GM18870 (cell line): ENCODE results near the gene SREBF2.

Source experiments
- ATAC-seq: cut with Tn5 transposase; IDR thresholded peaks from one replicate; pipeline ENCODE4 v1.9.1; 2021; ENCODE audit warnings: moderate library complexity; ENCODE audit not compliant: unreplicated experiment

The SREBF2 gene

GRCh38 chr22:41875531-41876270 lies 42.8 kb downstream of the SREBF2 start:
- no peak for ATAC-seq

GRCh38 chr22:41876275-41876674 lies 43.4 kb downstream of the SREBF2 start:
- no peak for ATAC-seq

GRCh38 chr22:41876675-41877074 lies 43.8 kb downstream of the SREBF2 start:
- ATAC-seq: no peak

DNA sequence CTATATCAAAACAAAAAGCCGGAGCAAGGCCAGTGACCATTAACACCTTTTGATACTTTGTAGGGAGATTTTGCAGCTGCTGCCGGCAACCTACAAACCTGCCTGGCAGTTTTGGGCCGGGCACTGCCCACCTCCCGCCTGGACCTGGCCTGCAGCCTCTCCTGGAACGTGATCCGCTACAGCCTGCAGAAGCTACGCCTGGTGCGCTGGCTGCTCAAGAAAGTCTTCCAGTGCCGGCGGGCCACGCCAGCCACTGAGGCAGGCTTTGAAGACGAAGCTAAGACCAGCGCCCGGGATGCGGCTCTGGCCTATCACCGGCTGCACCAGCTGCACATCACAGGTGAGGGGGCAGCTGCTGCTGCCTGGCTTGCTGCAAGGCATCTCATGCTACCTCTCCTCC lies 47.7 kb downstream of the SREBF2 start:
- no peak for ATAC-seq

- no peak for ATAC-seq
These were observed 50.5 kb downstream of the SREBF2 start for GRCh38 chr22:41883400-41883799.

DNA sequence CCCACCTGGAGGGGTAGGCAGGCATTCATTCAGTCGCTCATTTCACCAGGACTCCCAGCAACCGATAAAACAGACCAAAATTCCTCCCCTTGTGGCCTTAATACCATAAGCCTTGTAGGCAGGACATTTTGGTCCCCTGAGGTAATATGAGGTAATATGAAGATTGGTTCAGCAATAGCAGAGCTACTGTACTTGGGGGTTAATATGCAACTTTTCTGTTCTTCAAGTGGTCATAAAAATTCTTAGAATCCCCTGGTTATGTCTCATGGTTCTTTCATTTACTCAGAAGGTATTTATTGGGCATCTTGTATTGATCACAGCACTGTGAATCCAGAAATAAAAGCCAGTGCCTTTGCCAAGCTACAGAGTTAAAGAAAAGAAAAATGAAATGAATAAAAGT lies 52.2 kb downstream of the SREBF2 start:
- ATAC-seq: no peak

GRCh38 chr22:41885516-41885915 lies 52.6 kb downstream of the SREBF2 start:
- ATAC-seq: no peak

- ATAC-seq: no peak
These were observed 55.8 kb downstream of the SREBF2 start for GRCh38 chr22:41888627-41889200.

- no peak for ATAC-seq
These were observed 58.5 kb downstream of the SREBF2 start for GRCh38 chr22:41891407-41891806.

- ATAC-seq: no peak
These were observed 59.8 kb downstream of the SREBF2 start for GRCh38 chr22:41892721-41893120.

- ATAC-seq: no peak
These were observed 60.9 kb downstream of the SREBF2 start for GRCh38 chr22:41893591-41894375.

DNA sequence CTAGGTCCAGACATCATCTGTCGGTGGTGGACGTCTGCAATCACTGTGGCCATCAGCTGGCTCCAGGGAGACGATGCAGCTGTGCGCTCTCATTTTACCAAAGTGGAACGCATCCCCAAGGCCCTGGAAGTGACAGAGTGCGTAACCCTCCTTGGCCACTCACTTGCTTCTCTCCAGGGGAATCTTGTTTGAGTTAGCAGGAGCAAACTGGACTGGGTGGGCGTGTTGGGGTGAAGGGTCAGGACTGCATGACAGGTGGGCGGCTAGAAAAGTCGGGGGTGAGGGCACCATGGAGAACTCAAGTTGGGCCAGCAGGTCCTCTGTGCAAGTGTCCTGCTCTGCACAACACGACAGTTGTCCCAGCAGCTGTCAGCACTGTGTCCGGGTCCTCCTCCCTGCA lies 65.7 kb downstream of the SREBF2 start:
- no peak for ATAC-seq

DNA sequence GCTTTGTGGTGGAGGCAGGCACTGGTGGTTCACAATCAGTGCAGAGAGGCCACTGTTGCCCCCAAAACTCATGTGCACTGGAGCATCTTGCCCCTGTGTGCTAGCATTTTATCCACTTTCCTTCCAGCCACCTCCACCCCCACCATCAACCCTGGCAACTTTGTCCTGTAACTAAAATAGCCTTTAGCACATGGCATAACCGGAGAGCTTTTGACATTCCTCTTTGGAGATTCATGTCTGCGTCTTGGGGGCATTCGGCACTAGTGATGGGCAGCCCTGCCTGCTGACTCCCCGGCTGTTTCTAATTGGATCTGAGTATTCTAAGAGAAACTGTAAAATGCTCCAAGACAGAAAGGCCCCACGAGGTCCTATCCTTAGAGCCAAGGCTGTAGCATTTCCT lies 66.2 kb downstream of the SREBF2 start:
- ATAC-seq: no peak

DNA sequence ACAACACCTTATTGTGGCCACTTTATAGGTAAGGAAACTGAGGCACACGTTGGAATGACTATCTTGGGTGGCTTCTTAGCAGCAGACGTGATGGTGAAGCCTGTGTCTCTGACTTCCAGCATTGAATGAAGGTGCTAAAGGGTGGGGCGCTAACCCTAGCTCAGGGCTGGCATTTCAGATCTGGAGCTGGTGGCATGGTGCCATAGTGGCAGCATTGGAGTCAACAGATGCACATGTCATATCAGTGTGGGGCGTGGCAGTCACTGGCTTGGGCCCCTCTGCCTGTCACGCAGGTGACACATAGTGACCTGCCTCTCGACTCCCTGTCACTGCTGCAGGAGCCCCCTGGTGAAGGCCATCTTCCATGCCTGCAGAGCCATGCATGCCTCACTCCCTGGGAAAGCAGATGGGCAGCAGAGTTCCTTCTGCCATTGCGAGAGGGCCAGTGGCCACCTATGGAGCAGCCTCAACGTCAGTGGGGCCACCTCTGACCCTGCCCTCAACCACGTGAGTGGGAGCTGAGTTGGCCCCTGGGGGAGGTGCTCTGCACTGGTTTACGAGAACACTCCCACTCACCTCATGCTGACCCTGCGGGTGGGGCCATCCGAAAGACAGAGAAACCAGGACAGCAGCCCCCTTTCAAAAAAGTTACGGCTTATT lies 67.2 kb downstream of the SREBF2 start:
- no peak for ATAC-seq

DNA sequence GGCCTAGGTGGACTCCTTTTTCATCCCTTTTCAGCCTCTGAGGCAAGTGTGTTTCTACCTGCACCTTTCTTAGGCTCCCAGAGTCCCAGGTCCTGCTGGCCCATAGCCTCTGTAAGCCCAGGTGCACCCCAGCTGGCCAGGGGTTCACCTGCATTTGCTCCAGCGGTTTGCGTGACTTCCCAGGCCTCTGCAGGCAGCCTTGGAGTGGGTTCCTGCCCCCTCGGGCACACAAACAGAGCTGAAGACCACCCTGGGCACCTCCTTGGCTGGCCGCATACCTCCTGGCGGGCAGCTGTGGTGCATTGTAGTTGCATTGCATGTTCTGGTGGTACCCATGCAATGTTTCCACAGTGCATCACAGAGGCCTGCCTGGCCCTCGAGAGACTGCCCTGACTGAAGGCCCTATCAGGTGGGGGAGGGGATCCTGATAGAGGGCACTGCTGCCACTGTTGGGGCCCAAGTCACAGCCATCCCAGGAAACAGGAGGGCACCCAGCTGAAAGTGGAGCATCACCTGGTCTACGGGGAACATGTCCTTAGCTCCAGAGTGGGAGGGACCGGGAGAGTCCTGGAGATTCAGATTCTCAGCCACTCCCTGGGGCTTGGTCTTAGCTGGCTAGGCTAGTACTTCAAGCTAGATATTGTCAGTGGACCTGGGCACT lies 67.9 kb downstream of the SREBF2 start:
- no peak for ATAC-seq

- ATAC-seq: no peak
These were observed 69.1 kb downstream of the SREBF2 start for GRCh38 chr22:41902016-41902415.

GRCh38 chr22:41902932-41903421 lies 70.1 kb downstream of the SREBF2 start:
- ATAC-seq: no peak

GRCh38 chr22:41904450-41905410 lies 71.8 kb downstream of the SREBF2 start:
- no peak for ATAC-seq

GRCh38 chr22:41905411-41906202 lies 72.7 kb downstream of the SREBF2 start:
- no peak for ATAC-seq
